ENCODE data around the gene LTO1. TPM values are rescaled to one million over a fixed set of nuclear protein-coding genes. Genes with fewer than 3 reads are reported as not detected.

The LTO1 gene
- total and polyA plus RNA-seq, 2 of the 13 experiments (the other 11 are each of a cell fraction or from before 2014, with no cell fraction given) = 11.8 to 15.0 TPM

GRCh38 chr11:69638941-69639681, 36.0 kb downstream of the LTO1 start (continued):
- TF ChIP-seq SALL1 (CRISPR knock-in tag; IDR thresholded peaks at IDR 0.05) (peak; percentile 66), TBX3 (IDR thresholded peaks at IDR 0.05; ENCODE audit: borderline replicate concordance) (no peak), MTF2 (CRISPR knock-in tag; IDR thresholded peaks at IDR 0.05; ENCODE audit: borderline replicate concordance) (0 out of 2 replicates have a peak, but pooled peaks have one; percentile 22), ZNF512 (CRISPR knock-in tag; IDR thresholded peaks at IDR 0.05) (no peak), ESRRA (CRISPR knock-in tag; IDR thresholded peaks at IDR 0.05; ENCODE audit: low read depth) (no peak), ZNF20 (CRISPR knock-in tag; IDR thresholded peaks at IDR 0.05) (no peak), ZMAT3 (CRISPR knock-in tag; conservative IDR thresholded peaks at IDR 0.05) (no peak)

- TF ChIP-seq KMT2A (CRISPR knock-in tag; IDR thresholded peaks at IDR 0.05) (no peak), DDIT3 (CRISPR knock-in tag; IDR thresholded peaks at IDR 0.05) (no peak), IKZF5 (CRISPR knock-in tag; IDR thresholded peaks at IDR 0.05) (no peak), POGK (CRISPR knock-in tag; conservative IDR thresholded peaks at IDR 0.05) (0 out of 2 replicates have a peak, but pooled peaks have one; percentile 17)
- Histone ChIP-seq H3K4me3 (replicated peaks in 1 of 3; ENCODE audit: insufficient read depth in 1 of 3, low read depth in 2 of 3, low read length in 3 of 3) (peak overlapping the region; percentile 64 to 99 (median 85); a peak in 4 of 6 replicates), H3K4me1 (ENCODE audit: insufficient read depth, low read length) (peaks cover 10% of the 10 kb centered on the region), H3K27ac (ENCODE audit: extremely low read length, insufficient read depth, low read length) (no peak overlapping the region), H3K27me3 (ENCODE audit: control insufficient read depth in 1 of 2, insufficient read depth in 2 of 2, low read length in 2 of 2) (peaks cover 0 to 14% of the 10 kb centered on the region in 2 experiments; a peak in 3 of 5 replicates), H2AFZ (ENCODE audit: low read length) (peak overlapping the region; percentile 16), H4K20me1 (ENCODE audit: insufficient read depth, low read length) (0 out of 2 replicates have a peak, but pooled peaks cover 5% of the 10 kb centered on the region), H3K9me3 (ENCODE audit: low read length) (no peaks in the 10 kb centered on the region), H3K79me2 (ENCODE audit: insufficient read depth, low read length) (peaks cover 13% of the 10 kb centered on the region), H3K9ac (ENCODE audit: insufficient read depth, low read depth, low read length) (peak overlapping the region; percentile 32), H3K36me3 (replicated peaks in 1 of 2; ENCODE audit: control insufficient read depth in 1 of 2, insufficient read depth in 2 of 2, low read length in 2 of 2) (no peaks in the 10 kb centered on the region), H3K4me2 (ENCODE audit: low read depth, low read length) (peak overlapping the region; percentile 99)
- intact Hi-C loops (cut with micrococcal nuclease; ENCODE audit: unreplicated experiment) = loop anchor here (5.0 kb wide), 1 partner anchor 61 kb away; no protein-coding TSS in a partner anchor
- ATAC-seq (no peak), FAIRE-seq (no peak), DNase-seq (ENCODE audit: low spot score) (no peak)
- 78% methylated on average over 53 of the region's 78 CpGs for WGBS (ENCODE audit: low lambda C conversion rate)
- ChIA-PET CTCF (ENCODE audit: low intra/inter-chr PET ratio, low total read pairs) (no interaction called here), POLR2A (interaction anchor here (0.7 to 1.9 kb wide), 11 partner anchors 17 to 515 kb away, joined by 3 to 9 read pairs (median 4); partner anchors contain the start of gene LTO1)
- in situ Hi-C loops (cut with HindIII; ENCODE audit: extremely low pct_ligation_motif_present, low pct_unique_long_range_greater_than_20kb) = loop anchor here (25.0 kb wide), 1 partner anchor 201 kb away; no protein-coding TSS in a partner anchor
- no TSS peak for BruUV-seq (replicated peaks)
These were observed 36.9 kb downstream of the LTO1 start for GRCh38 chr11:69637941-69638871.

Data from HepG2 (cell line).